ENCODE measurements around the gene CTU2.

Gene CTU2

GRCh38 chr16:88672776-88673175, 33.5 kb upstream of the CTU2 start:
- TF ChIP-seq RAD21 (IDR thresholded peaks at IDR 0.05; ENCODE audit: low read depth) (peak; percentile 29; the same call in 1 of the 2 replicates), NFIC (IDR thresholded peaks at IDR 0.05) (no peak)

GRCh38 chr16:88673716-88674379, 32.5 kb upstream of the CTU2 start:
- TF ChIP-seq YY1 (IDR thresholded peaks at IDR 0.05; ENCODE audit: low read depth), result no peak
- no peak for TF ChIP-seq CREB1 (IDR thresholded peaks at IDR 0.05; ENCODE audit: low read depth)

- TF ChIP-seq YY1 (IDR thresholded peaks at IDR 0.05; ENCODE audit: low read depth), result no peak
- no peak for TF ChIP-seq RAD21 (IDR thresholded peaks at IDR 0.05; ENCODE audit: low read depth)
- no peak for TF ChIP-seq EP300 (IDR thresholded peaks at IDR 0.05; ENCODE audit: borderline replicate concordance)
- TF ChIP-seq MAX (IDR thresholded peaks at IDR 0.05), result no peak
- no peak for TF ChIP-seq CEBPB (IDR thresholded peaks at IDR 0.05)
- TF ChIP-seq TCF12 (IDR thresholded peaks at IDR 0.05; ENCODE audit: low read depth), result no peak
- TF ChIP-seq NFIC (IDR thresholded peaks at IDR 0.05), result no peak
- no peak for TF ChIP-seq CREB1 (IDR thresholded peaks at IDR 0.05; ENCODE audit: low read depth)
- no peak for TF ChIP-seq FOXM1 (IDR thresholded peaks at IDR 0.05; ENCODE audit: borderline replicate concordance, low read depth)
- TF ChIP-seq TEAD4 (IDR thresholded peaks at IDR 0.05), result no peak
- no peak for TF ChIP-seq ZBTB7A (IDR thresholded peaks at IDR 0.05; ENCODE audit: low read depth)
- no peak for TF ChIP-seq REST (IDR thresholded peaks at IDR 0.05; ENCODE audit: low read depth)
- TF ChIP-seq TAF1 (IDR thresholded peaks at IDR 0.05; ENCODE audit: low read depth), result no peak
- TF ChIP-seq EGR1 (IDR thresholded peaks at IDR 0.05), result no peak
- TF ChIP-seq USF1 (IDR thresholded peaks at IDR 0.05), result no peak
Measured at GRCh38 chr16:88676502-88677242, 29.6 kb upstream of the CTU2 start.

GRCh38 chr16:88677721-88678120, 28.6 kb upstream of the CTU2 start:
- TF ChIP-seq RAD21 (IDR thresholded peaks at IDR 0.05; ENCODE audit: low read depth) (no peak), EP300 (IDR thresholded peaks at IDR 0.05; ENCODE audit: borderline replicate concordance) (no peak), MAX (IDR thresholded peaks at IDR 0.05) (no peak), ZBTB7A (IDR thresholded peaks at IDR 0.05; ENCODE audit: low read depth) (no peak), TAF1 (IDR thresholded peaks at IDR 0.05; ENCODE audit: low read depth) (no peak), USF1 (IDR thresholded peaks at IDR 0.05) (no peak), REST (IDR thresholded peaks at IDR 0.05; ENCODE audit: low read depth) (no peak), TCF12 (IDR thresholded peaks at IDR 0.05; ENCODE audit: low read depth) (no peak), FOXM1 (IDR thresholded peaks at IDR 0.05; ENCODE audit: borderline replicate concordance, low read depth) (no peak), YY1 (IDR thresholded peaks at IDR 0.05; ENCODE audit: low read depth) (no peak), CREB1 (IDR thresholded peaks at IDR 0.05; ENCODE audit: low read depth) (no peak), NFIC (IDR thresholded peaks at IDR 0.05) (no peak), TEAD4 (IDR thresholded peaks at IDR 0.05) (no peak), CEBPB (IDR thresholded peaks at IDR 0.05) (no peak), EGR1 (IDR thresholded peaks at IDR 0.05) (no peak)

GRCh38 chr16:88678224-88678979, 27.9 kb upstream of the CTU2 start:
- TF ChIP-seq ZBTB7A (IDR thresholded peaks at IDR 0.05; ENCODE audit: low read depth) (no peak), TAF1 (IDR thresholded peaks at IDR 0.05; ENCODE audit: low read depth) (no peak), EP300 (IDR thresholded peaks at IDR 0.05; ENCODE audit: borderline replicate concordance) (no peak), TCF12 (IDR thresholded peaks at IDR 0.05; ENCODE audit: low read depth) (no peak)

Data from Ishikawa (cell line).